ENCODE measurements around the gene NABP2.

DNA sequence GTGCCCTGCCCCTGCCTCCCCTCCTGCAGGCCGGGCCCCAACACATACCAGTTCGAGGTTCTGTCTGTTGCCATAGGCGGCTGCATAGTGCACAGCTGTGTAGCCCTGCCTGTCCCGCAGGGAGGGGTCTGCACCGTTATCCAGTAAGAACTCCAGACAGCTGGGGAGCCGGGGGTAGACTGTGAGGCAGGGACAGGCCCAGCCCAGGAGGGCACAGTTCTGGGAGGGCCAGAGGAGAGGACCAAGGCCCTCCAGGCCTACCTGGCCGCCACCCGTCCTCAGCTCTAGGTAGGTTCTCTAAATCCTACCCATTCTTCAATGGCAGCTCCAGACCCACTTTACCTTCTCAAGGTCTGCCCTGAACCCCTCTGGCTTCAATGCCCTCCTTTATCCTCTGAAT, 24.6 kb downstream of the NABP2 start:
- no peak for TF ChIP-seq CTCF (conservative IDR thresholded peaks at IDR 0.05; ENCODE audit: low read depth, low read length)
- TF ChIP-seq EZH2 (IDR thresholded peaks at IDR 0.05; ENCODE audit: low read length, unreplicated experiment), result no peak

Data from PC-3 (cell line).